ENCODE results near the gene KRT12. TPM values are rescaled to one million over a fixed set of nuclear protein-coding genes. Genes with fewer than 3 reads are reported as not detected.

Gene KRT12
- total RNA-seq, 6 experiments from 2014 or later, result not detected

DNA sequence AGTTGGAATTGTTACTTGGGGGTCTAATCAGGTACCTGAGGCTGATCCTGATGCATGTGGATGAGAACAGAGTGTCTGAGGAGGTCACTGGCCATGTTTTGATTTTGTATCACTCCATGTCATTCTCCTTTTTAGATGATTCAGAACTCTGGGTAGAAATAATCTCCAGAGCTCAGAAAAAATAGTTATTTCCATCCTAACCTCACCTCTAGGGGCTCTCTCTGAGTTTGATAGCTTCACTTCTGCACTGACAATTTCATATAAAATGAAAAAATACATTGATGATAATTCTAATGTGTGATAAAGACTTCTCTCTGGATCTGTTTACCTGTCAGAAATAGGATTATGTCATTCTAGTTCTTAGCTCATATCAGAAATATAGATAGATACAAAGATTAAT is 6.2 kb upstream of the KRT12 start:
- H3K27ac Mint-ChIP-seq, result no peak overlapping the region
- H3K4me1 Mint-ChIP-seq (ENCODE audit: low read depth), result peaks cover 18% of the 10 kb centered on the region
- DNase-seq, result no peak
- no peak overlapping the region for H3K4me3 Mint-ChIP-seq
- H3K9me3 Mint-ChIP-seq, result no peaks in the 10 kb centered on the region
- no peaks in the 10 kb centered on the region for H3K36me3 Mint-ChIP-seq (ENCODE audit: low read depth)
- TF ChIP-seq, protein P1, sequence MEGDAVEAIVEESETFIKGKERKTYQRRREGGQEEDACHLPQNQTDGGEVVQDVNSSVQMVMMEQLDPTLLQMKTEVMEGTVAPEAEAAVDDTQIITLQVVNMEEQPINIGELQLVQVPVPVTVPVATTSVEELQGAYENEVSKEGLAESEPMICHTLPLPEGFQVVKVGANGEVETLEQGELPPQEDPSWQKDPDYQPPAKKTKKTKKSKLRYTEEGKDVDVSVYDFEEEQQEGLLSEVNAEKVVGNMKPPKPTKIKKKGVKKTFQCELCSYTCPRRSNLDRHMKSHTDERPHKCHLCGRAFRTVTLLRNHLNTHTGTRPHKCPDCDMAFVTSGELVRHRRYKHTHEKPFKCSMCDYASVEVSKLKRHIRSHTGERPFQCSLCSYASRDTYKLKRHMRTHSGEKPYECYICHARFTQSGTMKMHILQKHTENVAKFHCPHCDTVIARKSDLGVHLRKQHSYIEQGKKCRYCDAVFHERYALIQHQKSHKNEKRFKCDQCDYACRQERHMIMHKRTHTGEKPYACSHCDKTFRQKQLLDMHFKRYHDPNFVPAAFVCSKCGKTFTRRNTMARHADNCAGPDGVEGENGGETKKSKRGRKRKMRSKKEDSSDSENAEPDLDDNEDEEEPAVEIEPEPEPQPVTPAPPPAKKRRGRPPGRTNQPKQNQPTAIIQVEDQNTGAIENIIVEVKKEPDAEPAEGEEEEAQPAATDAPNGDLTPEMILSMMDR (IDR thresholded peaks at IDR 0.05), result peak; percentile 28; the same call in 1 of the 2 replicates
- H3K27me3 Mint-ChIP-seq (ENCODE audit: insufficient read depth), result peaks cover 3% of the 10 kb centered on the region; the same call in 1 of the 2 replicates

DNA sequence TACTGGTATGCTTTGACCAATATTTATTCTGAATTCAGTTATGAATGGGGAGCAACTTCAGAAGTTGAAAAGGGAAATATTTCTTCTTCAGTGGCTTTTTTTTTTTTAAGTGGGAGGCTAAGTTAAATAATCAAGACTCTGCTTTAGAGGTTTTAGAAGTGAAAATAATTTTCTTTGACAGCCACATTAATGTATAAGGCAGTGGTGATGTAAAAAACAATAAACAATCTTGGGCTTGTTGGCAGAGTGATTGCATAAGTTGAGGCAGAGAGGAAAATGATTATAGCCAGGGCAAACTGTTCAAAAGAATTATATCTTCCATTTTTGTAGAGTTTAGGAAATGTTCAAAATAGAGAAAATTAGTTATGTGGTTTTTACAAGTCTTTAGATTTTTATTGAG is 5.4 kb upstream of the KRT12 start:
- TF ChIP-seq, protein P1 (IDR thresholded peaks at IDR 0.05), result no peak
- Mint-ChIP-seq H3K9me3 (no peaks in the 10 kb centered on the region), H3K4me1 (ENCODE audit: low read depth) (peaks cover 18% of the 10 kb centered on the region), H3K36me3 (ENCODE audit: low read depth) (no peaks in the 10 kb centered on the region), H3K27me3 (ENCODE audit: insufficient read depth) (peaks cover 3% of the 10 kb centered on the region; the same call in 1 of the 2 replicates), H3K27ac (no peak overlapping the region), H3K4me3 (no peak overlapping the region)
- DNase-seq, result no peak

DNA sequence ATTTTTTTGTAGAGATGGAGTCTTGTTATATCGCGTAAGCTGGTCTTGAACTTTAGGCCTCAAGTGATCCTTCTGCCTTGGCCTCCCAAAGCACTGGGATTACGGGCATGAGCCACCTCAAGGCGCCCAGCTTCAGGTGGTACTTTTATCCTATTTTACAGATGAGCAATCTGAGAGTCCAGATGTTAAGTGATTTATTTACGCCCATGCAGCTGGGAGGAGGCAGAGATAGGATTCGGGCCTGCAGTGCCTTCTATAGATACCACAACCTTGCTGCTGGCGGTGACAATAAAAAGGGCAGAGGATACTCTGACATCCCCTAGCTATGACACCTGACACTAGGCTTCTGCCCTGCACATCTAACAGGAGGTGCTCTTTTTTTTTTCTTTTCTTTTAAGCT is 4.3 kb upstream of the KRT12 start:
- Mint-ChIP-seq H3K27me3 (ENCODE audit: insufficient read depth) (no peaks in the 10 kb centered on the region; the same call in 1 of the 2 replicates), H3K9me3 (no peaks in the 10 kb centered on the region), H3K36me3 (ENCODE audit: low read depth) (no peaks in the 10 kb centered on the region), H3K27ac (no peak overlapping the region), H3K4me1 (ENCODE audit: low read depth) (peaks cover 18% of the 10 kb centered on the region), H3K4me3 (no peak overlapping the region)
- no peak for DNase-seq
- TF ChIP-seq, protein P1 (IDR thresholded peaks at IDR 0.05), result no peak

DNA sequence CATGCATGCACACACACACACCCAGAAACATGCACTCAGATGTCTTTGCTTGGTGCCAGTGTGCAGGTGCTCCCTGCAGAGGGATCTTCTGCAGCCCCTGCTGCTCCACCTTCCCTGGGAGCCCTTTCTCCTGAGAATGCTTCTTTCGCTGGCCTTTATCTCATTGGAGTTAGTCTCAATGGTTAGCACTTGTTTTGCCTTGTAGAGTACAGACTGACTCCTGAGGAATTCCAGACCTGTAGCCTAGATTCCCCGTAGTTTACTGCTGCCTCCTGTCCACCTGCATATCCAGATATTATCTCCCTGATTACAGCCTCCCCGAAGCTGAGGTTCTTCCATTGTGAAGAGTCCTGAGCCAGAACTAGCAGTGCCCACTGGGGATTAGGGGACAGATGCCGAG is 3.1 kb upstream of the KRT12 start:
- TF ChIP-seq, protein P1 (IDR thresholded peaks at IDR 0.05), result no peak
- no peaks in the 10 kb centered on the region; the same call in 1 of the 2 replicates for H3K27me3 Mint-ChIP-seq (ENCODE audit: insufficient read depth)
- H3K36me3 Mint-ChIP-seq (ENCODE audit: low read depth), result no peaks in the 10 kb centered on the region
- H3K27ac Mint-ChIP-seq, result no peak overlapping the region
- no peak for DNase-seq
- H3K4me1 Mint-ChIP-seq (ENCODE audit: low read depth), result peaks cover 18% of the 10 kb centered on the region
- no peak overlapping the region for H3K4me3 Mint-ChIP-seq
- no peaks in the 10 kb centered on the region for H3K9me3 Mint-ChIP-seq

DNA sequence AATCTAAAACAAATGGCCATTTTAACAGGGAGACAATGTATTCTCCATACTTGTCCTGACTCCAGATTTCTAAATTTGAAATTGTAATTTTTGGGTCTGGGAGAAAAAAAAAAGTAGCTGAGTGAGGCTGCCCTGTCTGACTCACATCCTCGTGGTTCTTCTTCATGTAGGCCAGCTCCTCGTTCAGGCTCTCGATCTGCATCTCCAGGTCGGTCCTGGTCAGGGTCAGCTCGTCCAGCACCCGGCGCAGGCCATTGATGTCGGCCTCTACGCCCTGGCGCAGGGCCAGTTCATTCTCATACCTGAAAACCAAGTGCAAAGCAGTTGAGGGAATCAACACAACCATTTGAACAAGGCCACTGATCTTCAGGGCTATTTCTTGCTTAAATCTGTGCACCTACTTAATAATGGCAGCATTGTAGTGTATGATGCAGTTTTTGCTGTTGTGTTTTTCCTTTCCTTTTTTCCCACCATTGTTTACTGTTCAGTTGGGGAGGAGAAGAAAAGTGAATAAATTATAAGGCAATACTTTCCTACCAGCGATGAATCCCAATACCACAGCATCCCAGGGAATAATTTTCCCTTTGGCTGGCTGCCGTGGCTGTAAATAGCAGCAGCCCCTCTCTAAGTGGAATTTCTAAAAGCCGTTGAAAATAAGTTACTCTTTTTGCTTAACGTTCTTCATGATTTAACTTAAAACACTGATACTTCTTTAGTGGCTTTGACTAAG is 2.2 kb downstream of the KRT12 start:
- Mint-ChIP-seq H3K27ac (no peak overlapping the region), H3K27me3 (ENCODE audit: insufficient read depth) (peaks cover 2% of the 10 kb centered on the region)
- no peak for DNase-seq

More for the DNA sequence above, 2.2 kb downstream of the KRT12 start:
- TF ChIP-seq, protein P1 (IDR thresholded peaks at IDR 0.05), result no peak
- no peaks in the 10 kb centered on the region for H3K9me3 Mint-ChIP-seq
- peaks cover 2% of the 10 kb centered on the region; the same call in 1 of the 2 replicates for H3K4me1 Mint-ChIP-seq (ENCODE audit: low read depth)
- H3K36me3 Mint-ChIP-seq (ENCODE audit: low read depth), result no peaks in the 10 kb centered on the region
- no peak overlapping the region for H3K4me3 Mint-ChIP-seq

Measured in HFFc6 (cell line).